Suprapubic skin (tissue), 4 donors: ENCODE results near the gene NRP2.

ENCODE experiments used
- POLR2A ChIP-seq, 2 donors: fragments of 450-650 bp; IDR thresholded peaks; one replicate each; pipeline ENCODE4 v1.6.1; 2017; ENCODE audit warnings: antibody characterized with exemption in 2 of 2, mild to moderate bottlenecking in 2 of 2, moderate library complexity in 2 of 2
- POLR2AphosphoS5 ChIP-seq, 3 donors: sonication (generic); formaldehyde crosslinking; IDR thresholded peaks; one replicate each; pipeline ENCODE4 v1.6.1; 2017; ENCODE audit warnings: antibody characterized with exemption in 3 of 3
- TF ChIP-seq, protein P1 (sequence below), 2 donors: fragments of 200-600 bp in 1 of 2; fragments of 450-650 bp in 1 of 2; sonication (generic) in 1 of 2; IDR thresholded peaks; one replicate each; pipeline ENCODE4 v1.5.1; 2016 to 2019; ENCODE audit warnings: antibody characterized with exemption in 2 of 2, mild to moderate bottlenecking in 1 of 2, moderate library complexity in 1 of 2

DNA sequence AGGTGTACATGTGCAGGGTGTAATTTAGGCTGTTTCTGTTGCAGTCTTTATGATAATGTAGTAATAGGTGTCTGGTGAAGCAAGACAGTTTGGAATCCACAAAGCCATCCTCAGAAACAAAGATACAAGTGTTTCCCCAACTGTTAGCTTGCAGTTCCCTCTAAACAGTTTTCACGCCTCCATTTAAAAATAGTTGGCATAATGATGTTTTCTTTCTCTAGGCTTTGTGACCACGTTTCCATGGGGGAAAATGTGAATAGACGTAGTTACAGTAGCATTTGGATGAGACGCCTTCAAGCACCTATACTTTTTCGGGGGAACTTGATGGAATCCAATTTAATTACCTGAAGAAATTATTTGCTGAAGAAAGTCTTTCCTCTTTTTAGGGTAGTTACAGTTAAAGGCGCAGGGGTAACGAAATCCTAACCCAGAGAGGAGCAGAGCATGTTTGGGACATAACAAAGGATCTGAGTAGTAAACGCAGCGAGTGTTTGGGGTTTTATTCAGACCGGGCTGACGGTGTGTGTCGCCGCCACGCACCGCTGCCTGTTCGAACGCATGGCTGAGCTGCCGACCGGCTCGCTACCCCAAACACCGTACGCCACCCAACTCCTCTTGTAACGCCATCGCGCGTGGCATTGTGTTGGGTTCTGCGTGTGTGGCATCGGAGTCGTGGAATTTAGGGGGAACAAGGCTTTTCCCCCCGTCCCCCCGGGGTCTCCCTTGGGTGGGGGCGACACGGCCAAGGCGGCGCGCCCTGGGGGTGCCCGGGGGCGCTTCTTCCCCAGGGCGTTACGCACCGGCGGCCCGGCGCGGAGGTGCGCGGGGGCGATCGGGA lies 681 bp upstream of the NRP2 start:
- TF ChIP-seq, protein P1, sequence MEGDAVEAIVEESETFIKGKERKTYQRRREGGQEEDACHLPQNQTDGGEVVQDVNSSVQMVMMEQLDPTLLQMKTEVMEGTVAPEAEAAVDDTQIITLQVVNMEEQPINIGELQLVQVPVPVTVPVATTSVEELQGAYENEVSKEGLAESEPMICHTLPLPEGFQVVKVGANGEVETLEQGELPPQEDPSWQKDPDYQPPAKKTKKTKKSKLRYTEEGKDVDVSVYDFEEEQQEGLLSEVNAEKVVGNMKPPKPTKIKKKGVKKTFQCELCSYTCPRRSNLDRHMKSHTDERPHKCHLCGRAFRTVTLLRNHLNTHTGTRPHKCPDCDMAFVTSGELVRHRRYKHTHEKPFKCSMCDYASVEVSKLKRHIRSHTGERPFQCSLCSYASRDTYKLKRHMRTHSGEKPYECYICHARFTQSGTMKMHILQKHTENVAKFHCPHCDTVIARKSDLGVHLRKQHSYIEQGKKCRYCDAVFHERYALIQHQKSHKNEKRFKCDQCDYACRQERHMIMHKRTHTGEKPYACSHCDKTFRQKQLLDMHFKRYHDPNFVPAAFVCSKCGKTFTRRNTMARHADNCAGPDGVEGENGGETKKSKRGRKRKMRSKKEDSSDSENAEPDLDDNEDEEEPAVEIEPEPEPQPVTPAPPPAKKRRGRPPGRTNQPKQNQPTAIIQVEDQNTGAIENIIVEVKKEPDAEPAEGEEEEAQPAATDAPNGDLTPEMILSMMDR (IDR thresholded peaks at IDR 0.05) = no peak
- TF ChIP-seq POLR2A (IDR thresholded peaks at IDR 0.05) (no peak), POLR2AphosphoS5 (IDR thresholded peaks at IDR 0.05) (no peak)
